ENCODE results near the gene AMY1A. TPM values are rescaled to one million over a fixed set of nuclear protein-coding genes. Genes with fewer than 3 reads are reported as not detected.
"Not testable (repeated sequence)": the region's sequence is repeated elsewhere in the genome, so short reads cannot be mapped to it uniquely, and the experiment has no call there.

AMY1A gene
- total RNA-seq, 1 experiment from 2014 or later = not detected

- H3K27me3 ChIP-seq (ENCODE audit: control insufficient read depth, insufficient read depth, low read length); H3K9me3 ChIP-seq (ENCODE audit: control insufficient read depth, insufficient read depth, low read depth, low read length); H3K4me1 ChIP-seq (ENCODE audit: control insufficient read depth, insufficient read depth, low read length); H3K36me3 ChIP-seq (ENCODE audit: control insufficient read depth, insufficient read depth, low read length); in situ Hi-C loops (cut with HindIII; ENCODE audit: low pct_unique_long_range_greater_than_20kb, low sequenced_read_pairs); DNase-seq (ENCODE audit: low read depth, low spot score); BruUV-seq (replicated peaks); CTCF ChIA-PET; intact Hi-C loops (cut with micrococcal nuclease; ENCODE audit: unreplicated experiment); H3K4me3 ChIP-seq (ENCODE audit: low read depth in 2 of 2, low read length in 2 of 2); H3K27ac ChIP-seq (ENCODE audit: low read length); POLR2A ChIA-PET; ATAC-seq: not testable (repeated sequence)
Measured at GRCh38 chr1:103650889-103651288, 4.7 kb upstream of the AMY1A start.

- ATAC-seq; H3K36me3 ChIP-seq (ENCODE audit: control insufficient read depth, insufficient read depth, low read length); BruUV-seq (replicated peaks); CTCF ChIA-PET; H3K9me3 ChIP-seq (ENCODE audit: control insufficient read depth, insufficient read depth, low read depth, low read length); in situ Hi-C loops (cut with HindIII; ENCODE audit: low pct_unique_long_range_greater_than_20kb, low sequenced_read_pairs); H3K4me3 ChIP-seq (ENCODE audit: low read depth in 2 of 2, low read length in 2 of 2); H3K27me3 ChIP-seq (ENCODE audit: control insufficient read depth, insufficient read depth, low read length); H3K4me1 ChIP-seq (ENCODE audit: control insufficient read depth, insufficient read depth, low read length); DNase-seq (ENCODE audit: low read depth, low spot score); POLR2A ChIA-PET; H3K27ac ChIP-seq (ENCODE audit: low read length); intact Hi-C loops (cut with micrococcal nuclease; ENCODE audit: unreplicated experiment): not testable (repeated sequence)
Measured at GRCh38 chr1:103654133-103654532, 1.4 kb upstream of the AMY1A start.

- H3K27me3 ChIP-seq (ENCODE audit: control insufficient read depth, insufficient read depth, low read length); H3K36me3 ChIP-seq (ENCODE audit: control insufficient read depth, insufficient read depth, low read length); intact Hi-C loops (cut with micrococcal nuclease; ENCODE audit: unreplicated experiment); H3K27ac ChIP-seq (ENCODE audit: low read length); POLR2A ChIA-PET; H3K9me3 ChIP-seq (ENCODE audit: control insufficient read depth, insufficient read depth, low read depth, low read length); BruUV-seq (replicated peaks); ATAC-seq; CTCF ChIA-PET; DNase-seq (ENCODE audit: low read depth, low spot score); in situ Hi-C loops (cut with HindIII; ENCODE audit: low pct_unique_long_range_greater_than_20kb, low sequenced_read_pairs); H3K4me3 ChIP-seq (ENCODE audit: low read depth in 2 of 2, low read length in 2 of 2); H3K4me1 ChIP-seq (ENCODE audit: control insufficient read depth, insufficient read depth, low read length): not testable (repeated sequence)
Measured at GRCh38 chr1:103676335-103676734, 20.8 kb downstream of the AMY1A start.

GRCh38 chr1:103696110-103696509 is 40.5 kb downstream of the AMY1A start, which contains the start of gene AMY1B:
Gene AMY1B, minus strand, starts transcription at chr1:103696210. Its CDS starts 571 bp downstream, at chr1:103695639.
- BruUV-seq (replicated peaks); H3K36me3 ChIP-seq (ENCODE audit: control insufficient read depth, insufficient read depth, low read length); DNase-seq (ENCODE audit: low read depth, low spot score); H3K9me3 ChIP-seq (ENCODE audit: control insufficient read depth, insufficient read depth, low read depth, low read length); H3K4me1 ChIP-seq (ENCODE audit: control insufficient read depth, insufficient read depth, low read length); H3K4me3 ChIP-seq (ENCODE audit: low read depth in 2 of 2, low read length in 2 of 2); H3K27ac ChIP-seq (ENCODE audit: low read length); in situ Hi-C loops (cut with HindIII; ENCODE audit: low pct_unique_long_range_greater_than_20kb, low sequenced_read_pairs); POLR2A ChIA-PET; intact Hi-C loops (cut with micrococcal nuclease; ENCODE audit: unreplicated experiment); ATAC-seq; CTCF ChIA-PET; H3K27me3 ChIP-seq (ENCODE audit: control insufficient read depth, insufficient read depth, low read length): not testable (repeated sequence)

GRCh38 chr1:103697430-103697829 is 41.9 kb downstream of the AMY1A start:
- CTCF ChIA-PET; H3K27ac ChIP-seq (ENCODE audit: low read length); H3K4me3 ChIP-seq (ENCODE audit: low read depth in 2 of 2, low read length in 2 of 2); BruUV-seq (replicated peaks); H3K36me3 ChIP-seq (ENCODE audit: control insufficient read depth, insufficient read depth, low read length); H3K4me1 ChIP-seq (ENCODE audit: control insufficient read depth, insufficient read depth, low read length); in situ Hi-C loops (cut with HindIII; ENCODE audit: low pct_unique_long_range_greater_than_20kb, low sequenced_read_pairs); intact Hi-C loops (cut with micrococcal nuclease; ENCODE audit: unreplicated experiment); DNase-seq (ENCODE audit: low read depth, low spot score); POLR2A ChIA-PET; ATAC-seq; H3K27me3 ChIP-seq (ENCODE audit: control insufficient read depth, insufficient read depth, low read length); H3K9me3 ChIP-seq (ENCODE audit: control insufficient read depth, insufficient read depth, low read depth, low read length): not testable (repeated sequence)

- POLR2A ChIA-PET; ATAC-seq; in situ Hi-C loops (cut with HindIII; ENCODE audit: low pct_unique_long_range_greater_than_20kb, low sequenced_read_pairs); H3K27me3 ChIP-seq (ENCODE audit: control insufficient read depth, insufficient read depth, low read length); CTCF ChIA-PET; DNase-seq (ENCODE audit: low read depth, low spot score); H3K9me3 ChIP-seq (ENCODE audit: control insufficient read depth, insufficient read depth, low read depth, low read length); BruUV-seq (replicated peaks); H3K36me3 ChIP-seq (ENCODE audit: control insufficient read depth, insufficient read depth, low read length); H3K4me1 ChIP-seq (ENCODE audit: control insufficient read depth, insufficient read depth, low read length); intact Hi-C loops (cut with micrococcal nuclease; ENCODE audit: unreplicated experiment); H3K27ac ChIP-seq (ENCODE audit: low read length); H3K4me3 ChIP-seq (ENCODE audit: low read depth in 2 of 2, low read length in 2 of 2): not testable (repeated sequence)
Measured at GRCh38 chr1:103700669-103701068, 45.1 kb downstream of the AMY1A start.

GRCh38 chr1:103701256-103701655 is 45.7 kb downstream of the AMY1A start:
- H3K9me3 ChIP-seq (ENCODE audit: control insufficient read depth, insufficient read depth, low read depth, low read length); DNase-seq (ENCODE audit: low read depth, low spot score); POLR2A ChIA-PET; in situ Hi-C loops (cut with HindIII; ENCODE audit: low pct_unique_long_range_greater_than_20kb, low sequenced_read_pairs); H3K27ac ChIP-seq (ENCODE audit: low read length); BruUV-seq (replicated peaks); H3K36me3 ChIP-seq (ENCODE audit: control insufficient read depth, insufficient read depth, low read length); H3K4me3 ChIP-seq (ENCODE audit: low read depth in 2 of 2, low read length in 2 of 2); CTCF ChIA-PET; ATAC-seq; H3K4me1 ChIP-seq (ENCODE audit: control insufficient read depth, insufficient read depth, low read length); intact Hi-C loops (cut with micrococcal nuclease; ENCODE audit: unreplicated experiment); H3K27me3 ChIP-seq (ENCODE audit: control insufficient read depth, insufficient read depth, low read length): not testable (repeated sequence)

GRCh38 chr1:103707670-103708069 is 52.1 kb downstream of the AMY1A start:
- CTCF ChIA-PET; H3K9me3 ChIP-seq (ENCODE audit: control insufficient read depth, insufficient read depth, low read depth, low read length); in situ Hi-C loops (cut with HindIII; ENCODE audit: low pct_unique_long_range_greater_than_20kb, low sequenced_read_pairs); intact Hi-C loops (cut with micrococcal nuclease; ENCODE audit: unreplicated experiment); H3K27ac ChIP-seq (ENCODE audit: low read length); H3K27me3 ChIP-seq (ENCODE audit: control insufficient read depth, insufficient read depth, low read length); DNase-seq (ENCODE audit: low read depth, low spot score); POLR2A ChIA-PET; H3K4me3 ChIP-seq (ENCODE audit: low read depth in 2 of 2, low read length in 2 of 2); H3K4me1 ChIP-seq (ENCODE audit: control insufficient read depth, insufficient read depth, low read length); BruUV-seq (replicated peaks); H3K36me3 ChIP-seq (ENCODE audit: control insufficient read depth, insufficient read depth, low read length); ATAC-seq: not testable (repeated sequence)
